Mesothelial cell of epicardium (in vitro differentiated cells): ENCODE results near the gene KIAA2012. TPM values are rescaled to one million over a fixed set of nuclear protein-coding genes. Genes with fewer than 3 reads are reported as not detected.

Experiments
- DNase-seq, 2 experiments: peaks; one replicate each; pipeline ENCODE4 v3.0.0; 2021; ENCODE audit warnings: low spot score in 2 of 2; ENCODE audit not compliant: unreplicated experiment in 2 of 2
- H3K27ac Mint-ChIP-seq: 2 replicates; pipeline ENCODE4 v1.8.0; 2021; ENCODE audit warnings: mixed read lengths
- H3K27me3 Mint-ChIP-seq: 2 replicates; pipeline ENCODE4 v1.8.0; 2021; ENCODE audit warnings: low read depth, mixed read lengths
- H3K36me3 Mint-ChIP-seq: 2 replicates; pipeline ENCODE4 v1.8.0; 2021; ENCODE audit warnings: mixed read lengths
- H3K4me1 Mint-ChIP-seq: 2 replicates; pipeline ENCODE4 v1.8.0; 2021; ENCODE audit warnings: mixed read lengths
- H3K4me3 Mint-ChIP-seq: 2 replicates; pipeline ENCODE4 v1.8.0; 2021; ENCODE audit warnings: mild to moderate bottlenecking, moderate library complexity, mixed read lengths
- H3K9me3 Mint-ChIP-seq: 2 replicates; pipeline ENCODE4 v1.8.0; 2021; ENCODE audit warnings: mixed read lengths
- CTCF ChIP-seq: fragments of 200-600 bp; sonication (generic); IDR thresholded peaks from one replicate; pipeline ENCODE4 v1.5.0; 2021; ENCODE audit warnings: antibody characterized with exemption; ENCODE audit not compliant: unreplicated experiment
- total RNA-seq: library from RNA; stranded (reverse); gene quantifications from 3 replicates; pipeline ENCODE4 v1.2.1, GENCODE V29; 2021

The KIAA2012 gene
- total RNA-seq: 0.24 to 0.45 TPM (median 0.25 TPM) in 3 replicates

- peaks cover 49% of the 10 kb centered on the region for H3K4me1 Mint-ChIP-seq
- no peak for DNase-seq
- H3K4me3 Mint-ChIP-seq: no peak within 1 kb of the TSS
- H3K9me3 Mint-ChIP-seq: no peaks in the 10 kb centered on the region
- peak within 1 kb of the TSS; percentile 73 for H3K27ac Mint-ChIP-seq
- H3K36me3 Mint-ChIP-seq: no peaks in the 10 kb centered on the region
- no peaks in the 10 kb centered on the region for H3K27me3 Mint-ChIP-seq
- TF ChIP-seq CTCF: no peak
Measured at GRCh38 chr2:202072737-202073401, at the start of gene KIAA2012. Gene KIAA2012, plus strand, starts transcription at chr2:202073255. Its CDS starts 373 bp downstream, at chr2:202073628.

DNA sequence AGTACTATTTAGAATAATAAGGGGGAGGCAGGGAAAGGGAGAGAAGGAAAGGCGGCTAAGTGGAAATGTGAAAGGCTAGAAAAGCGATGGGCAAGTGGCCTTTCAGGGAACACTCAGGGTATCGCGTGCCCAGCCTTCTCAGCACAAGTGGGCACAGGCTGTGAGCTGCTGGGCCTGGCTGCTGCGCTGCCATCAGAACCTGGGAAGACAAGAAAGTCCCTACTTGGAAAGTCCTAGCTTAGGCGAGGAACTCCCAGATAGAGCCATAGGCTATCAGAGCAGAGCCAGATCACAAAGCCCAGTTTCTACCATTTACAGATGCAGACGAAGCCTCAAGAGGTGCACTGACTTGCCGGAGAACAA, 49.2 kb upstream of the KIAA2012 start:
- Mint-ChIP-seq H3K27me3 (no peaks in the 10 kb centered on the region), H3K9me3 (no peaks in the 10 kb centered on the region), H3K27ac (peak overlapping the region; percentile 47), H3K4me1 (peaks cover 30% of the 10 kb centered on the region), H3K36me3 (no peaks in the 10 kb centered on the region), H3K4me3 (no peak overlapping the region)
- DNase-seq: no peak
- TF ChIP-seq CTCF: no peak

DNA sequence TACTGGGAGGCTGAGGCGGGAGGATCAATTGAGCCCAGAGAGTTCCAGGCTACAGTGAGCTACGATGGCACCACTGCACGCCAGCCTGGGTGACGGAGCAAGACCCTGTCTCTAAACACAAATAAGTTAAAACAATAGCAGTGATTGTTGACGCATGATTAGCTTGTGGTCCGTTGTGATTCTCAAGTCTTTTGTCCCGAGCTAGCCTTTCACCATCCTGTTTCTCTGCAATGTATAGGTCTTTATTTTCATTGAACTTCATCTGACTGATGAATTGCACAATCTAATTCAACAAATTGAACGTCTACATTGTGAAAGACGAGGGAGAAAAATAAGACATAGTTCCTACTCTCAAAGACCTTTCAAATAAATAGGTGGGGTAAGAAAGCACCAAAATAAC, 48.2 kb upstream of the KIAA2012 start:
- no peak overlapping the region for H3K27ac Mint-ChIP-seq
- H3K27me3 Mint-ChIP-seq: no peaks in the 10 kb centered on the region
- H3K4me3 Mint-ChIP-seq: no peak overlapping the region
- TF ChIP-seq CTCF: no peak
- no peaks in the 10 kb centered on the region for H3K9me3 Mint-ChIP-seq
- H3K36me3 Mint-ChIP-seq: no peaks in the 10 kb centered on the region
- H3K4me1 Mint-ChIP-seq: peaks cover 27% of the 10 kb centered on the region
- DNase-seq: no peak

- Mint-ChIP-seq H3K9me3 (no peaks in the 10 kb centered on the region), H3K27me3 (no peaks in the 10 kb centered on the region), H3K4me1 (peaks cover 29% of the 10 kb centered on the region), H3K27ac (no peak overlapping the region), H3K36me3 (no peaks in the 10 kb centered on the region), H3K4me3 (no peak overlapping the region)
- DNase-seq: no peak
- no peak for TF ChIP-seq CTCF
Measured at GRCh38 chr2:202025816-202026215, 47.2 kb upstream of the KIAA2012 start.

DNA sequence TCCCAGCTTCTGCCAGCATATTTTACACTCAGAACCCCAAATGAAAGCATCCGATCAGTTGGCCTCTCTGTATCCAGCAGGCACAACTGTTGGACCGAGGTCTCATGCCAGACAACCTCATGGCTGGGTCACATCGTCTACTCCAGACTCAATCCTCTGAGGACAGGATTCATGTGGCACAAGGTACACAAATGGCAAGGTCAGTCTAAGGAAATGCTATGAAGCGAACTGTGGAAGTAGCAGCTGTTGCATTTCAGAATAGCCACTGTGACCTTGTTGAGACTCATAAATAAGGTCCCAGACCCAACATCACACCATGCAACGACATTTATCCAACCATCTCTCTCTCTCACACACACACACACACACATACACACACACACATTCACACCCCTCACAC, 46.5 kb upstream of the KIAA2012 start:
- H3K27ac Mint-ChIP-seq: no peak overlapping the region
- no peaks in the 10 kb centered on the region for H3K9me3 Mint-ChIP-seq
- H3K4me3 Mint-ChIP-seq: no peak overlapping the region
- H3K4me1 Mint-ChIP-seq: peaks cover 36% of the 10 kb centered on the region
- H3K36me3 Mint-ChIP-seq: no peaks in the 10 kb centered on the region
- TF ChIP-seq CTCF: no peak
- no peak for DNase-seq
- H3K27me3 Mint-ChIP-seq: no peaks in the 10 kb centered on the region

DNA sequence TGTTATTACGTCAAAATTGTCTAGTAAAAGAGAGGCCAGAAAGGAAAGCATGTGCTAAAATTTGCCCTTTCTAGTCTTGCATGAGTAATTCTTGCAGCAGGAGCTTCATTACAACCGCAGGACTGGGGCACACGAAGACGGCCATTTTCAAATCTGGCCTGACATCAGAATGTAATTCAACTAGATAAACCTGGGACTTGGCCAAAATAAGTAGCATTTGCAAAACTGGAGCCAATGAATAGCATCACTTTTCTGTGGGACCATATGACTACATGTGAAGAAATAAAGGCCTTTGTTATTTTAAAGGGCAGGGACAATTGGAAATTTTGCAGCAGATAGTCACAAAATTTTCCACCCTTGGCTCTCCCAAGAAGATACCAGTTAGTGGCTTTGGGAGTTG, 42.4 kb upstream of the KIAA2012 start:
- Mint-ChIP-seq H3K27ac (no peak overlapping the region), H3K27me3 (no peaks in the 10 kb centered on the region), H3K9me3 (no peaks in the 10 kb centered on the region), H3K4me3 (no peak overlapping the region), H3K4me1 (peaks cover 26% of the 10 kb centered on the region), H3K36me3 (no peaks in the 10 kb centered on the region)
- no peak for TF ChIP-seq CTCF
- no peak for DNase-seq
